Transverse colon (tissue), 4 donors: ENCODE results near the gene CDK14.

Experiments
- CTCF ChIP-seq, 5 experiments: fragments of 200-600 bp in 3 of 5; fragments of 450-650 bp in 2 of 5; sonication (generic) in 3 of 5; IDR thresholded peaks; 1 replicate in 2 of 5; 2 replicates in 3 of 5; pipeline ENCODE4 v1.5.1; 2016 to 2017; ENCODE audit warnings: antibody characterized with exemption in 5 of 5, inconsistent platforms in 3 of 5, mild to moderate bottlenecking in 2 of 5, moderate library complexity in 1 of 5
- POLR2AphosphoS5 ChIP-seq, 3 donors: sonication (generic); formaldehyde crosslinking; IDR thresholded peaks; one replicate each; pipeline ENCODE4 v1.6.1; 2016; ENCODE audit warnings: antibody characterized with exemption in 3 of 3

- TF ChIP-seq CTCF (IDR thresholded peaks at IDR 0.05), result no peak
- TF ChIP-seq POLR2AphosphoS5 (IDR thresholded peaks at IDR 0.05), result no peak
These were observed 530.6 kb downstream of the CDK14 start for GRCh38 chr7:91126762-91127161.
